ENCODE measurements around the gene ARHGEF6.
"Not testable (repeated sequence)": the region's sequence is repeated elsewhere in the genome, so short reads cannot be mapped to it uniquely, and the experiment has no call there.

Gene ARHGEF6

GRCh38 chrX:136806891-136807410 lies 26.2 kb upstream of the ARHGEF6 start:
- H3K36me3 ChIP-seq (ENCODE audit: low read depth) = no peaks in the 10 kb centered on the region
- no peak for TF ChIP-seq CTCF (IDR thresholded peaks at IDR 0.05; ENCODE audit: poor library complexity, severe bottlenecking)
- no peak for DNase-seq (ENCODE audit: low spot score)
- H3K4me1 ChIP-seq (ENCODE audit: insufficient read depth, poor library complexity, severe bottlenecking) = no peaks in the 10 kb centered on the region
- H3K27ac ChIP-seq (ENCODE audit: poor library complexity, severe bottlenecking) = no peak overlapping the region
- no peak for ATAC-seq (ENCODE audit: low read depth)
- no peak overlapping the region for H3K4me3 ChIP-seq (ENCODE audit: severe bottlenecking)
- no peaks in the 10 kb centered on the region for H3K9me3 ChIP-seq (ENCODE audit: severe bottlenecking)
- H3K27me3 ChIP-seq (ENCODE audit: insufficient read depth, poor library complexity, severe bottlenecking) = no peaks in the 10 kb centered on the region

- H3K4me1 ChIP-seq (ENCODE audit: insufficient read depth, poor library complexity, severe bottlenecking) = no peaks in the 10 kb centered on the region
- no peak for DNase-seq (ENCODE audit: low spot score)
- H3K36me3 ChIP-seq (ENCODE audit: low read depth) = no peaks in the 10 kb centered on the region
- H3K4me3 ChIP-seq (ENCODE audit: severe bottlenecking) = no peak overlapping the region
- ATAC-seq (ENCODE audit: low read depth) = no peak
- no peak overlapping the region for H3K27ac ChIP-seq (ENCODE audit: poor library complexity, severe bottlenecking)
- no peak for TF ChIP-seq CTCF (IDR thresholded peaks at IDR 0.05; ENCODE audit: poor library complexity, severe bottlenecking)
- H3K27me3 ChIP-seq (ENCODE audit: insufficient read depth, poor library complexity, severe bottlenecking) = no peaks in the 10 kb centered on the region
- no peaks in the 10 kb centered on the region for H3K9me3 ChIP-seq (ENCODE audit: severe bottlenecking)
Measured at GRCh38 chrX:136802515-136802914, 21.8 kb upstream of the ARHGEF6 start.

- Histone ChIP-seq H3K36me3 (ENCODE audit: low read depth) (no peaks in the 10 kb centered on the region), H3K27me3 (ENCODE audit: insufficient read depth, poor library complexity, severe bottlenecking) (no peaks in the 10 kb centered on the region), H3K27ac (ENCODE audit: poor library complexity, severe bottlenecking) (no peak overlapping the region), H3K4me3 (ENCODE audit: severe bottlenecking) (no peak overlapping the region), H3K4me1 (ENCODE audit: insufficient read depth, poor library complexity, severe bottlenecking) (no peaks in the 10 kb centered on the region), H3K9me3 (ENCODE audit: severe bottlenecking) (no peaks in the 10 kb centered on the region)
- ATAC-seq (ENCODE audit: low read depth) (no peak), DNase-seq (ENCODE audit: low spot score) (no peak)
- TF ChIP-seq CTCF (IDR thresholded peaks at IDR 0.05; ENCODE audit: poor library complexity, severe bottlenecking) = no peak
Measured at GRCh38 chrX:136797787-136798186, 17.1 kb upstream of the ARHGEF6 start.

GRCh38 chrX:136795132-136795531 lies 14.4 kb upstream of the ARHGEF6 start:
- H3K4me3 ChIP-seq (ENCODE audit: severe bottlenecking); H3K27me3 ChIP-seq (ENCODE audit: insufficient read depth, poor library complexity, severe bottlenecking); ATAC-seq (ENCODE audit: low read depth); H3K4me1 ChIP-seq (ENCODE audit: insufficient read depth, poor library complexity, severe bottlenecking); H3K27ac ChIP-seq (ENCODE audit: poor library complexity, severe bottlenecking); DNase-seq (ENCODE audit: low spot score); H3K9me3 ChIP-seq (ENCODE audit: severe bottlenecking); H3K36me3 ChIP-seq (ENCODE audit: low read depth): not testable (repeated sequence)

GRCh38 chrX:136794660-136795059 lies 13.9 kb upstream of the ARHGEF6 start:
- not testable (repeated sequence) for H3K4me1 ChIP-seq (ENCODE audit: insufficient read depth, poor library complexity, severe bottlenecking); H3K27me3 ChIP-seq (ENCODE audit: insufficient read depth, poor library complexity, severe bottlenecking); H3K4me3 ChIP-seq (ENCODE audit: severe bottlenecking); H3K27ac ChIP-seq (ENCODE audit: poor library complexity, severe bottlenecking); DNase-seq (ENCODE audit: low spot score); H3K36me3 ChIP-seq (ENCODE audit: low read depth); H3K9me3 ChIP-seq (ENCODE audit: severe bottlenecking); ATAC-seq (ENCODE audit: low read depth)

GRCh38 chrX:136794080-136794479 lies 13.3 kb upstream of the ARHGEF6 start:
- Histone ChIP-seq H3K4me3 (ENCODE audit: severe bottlenecking) (no peak overlapping the region), H3K4me1 (ENCODE audit: insufficient read depth, poor library complexity, severe bottlenecking) (no peaks in the 10 kb centered on the region), H3K36me3 (ENCODE audit: low read depth) (no peaks in the 10 kb centered on the region), H3K27ac (ENCODE audit: poor library complexity, severe bottlenecking) (no peak overlapping the region), H3K9me3 (ENCODE audit: severe bottlenecking) (no peaks in the 10 kb centered on the region), H3K27me3 (ENCODE audit: insufficient read depth, poor library complexity, severe bottlenecking) (no peaks in the 10 kb centered on the region)
- ATAC-seq (ENCODE audit: low read depth) (no peak), DNase-seq (ENCODE audit: low spot score) (no peak)
- no peak for TF ChIP-seq CTCF (IDR thresholded peaks at IDR 0.05; ENCODE audit: poor library complexity, severe bottlenecking)
